ENCODE results near the gene TMEM145. TPM values are rescaled to one million over a fixed set of nuclear protein-coding genes. Genes with fewer than 3 reads are reported as not detected.
A peak's percentile ranks its signal among the peaks of the same experiment; 100 is the strongest.

TMEM145 gene
- polyA plus RNA-seq, 1 donor from 2014 or later, result 30.9 TPM

- H3K4me3 ChIP-seq (ENCODE audit: low read length), result peak overlapping the region; percentile 80
- no peak for TF ChIP-seq EZH2 (IDR thresholded peaks at IDR 0.05; ENCODE audit: borderline replicate concordance, insufficient read depth, low read length, poor library complexity, severe bottlenecking)
- TF ChIP-seq SMC3 (conservative IDR thresholded peaks at IDR 0.05; ENCODE audit: poor library complexity), result no peak
- TF ChIP-seq RAD21 (conservative IDR thresholded peaks at IDR 0.05), result no peak
- no peak for TF ChIP-seq CTCF (IDR thresholded peaks at IDR 0.05; ENCODE audit: poor library complexity, severe bottlenecking)
- TF ChIP-seq POLR2AphosphoS5 (IDR thresholded peaks at IDR 0.05), result no peak
- TF ChIP-seq MXI1 (conservative IDR thresholded peaks at IDR 0.05; ENCODE audit: poor library complexity, severe bottlenecking), result no peak
- TF ChIP-seq EP300 (conservative IDR thresholded peaks at IDR 0.05; ENCODE audit: poor library complexity, severe bottlenecking), result no peak
- no peak for TF ChIP-seq TAF1 (IDR thresholded peaks at IDR 0.05; ENCODE audit: low read depth)
- no peak overlapping the region for H2AFZ ChIP-seq (ENCODE audit: low read depth, low read length)
Measured at GRCh38 chr19:42312370-42312769, 739 bp upstream of the TMEM145 start.

GRCh38 chr19:42313840-42314755, 989 bp downstream of the TMEM145 start:
- H3K4me3 ChIP-seq (ENCODE audit: low read length), result peak overlapping the region; percentile 80
- H4K20me1 ChIP-seq (ENCODE audit: insufficient read depth), result no peaks in the 10 kb centered on the region
- no peaks in the 10 kb centered on the region for H3K79me2 ChIP-seq (replicated peaks; ENCODE audit: insufficient read depth, low read length)
- peak overlapping the region; percentile 62 for H2AFZ ChIP-seq (ENCODE audit: low read depth, low read length)
- H3K9ac ChIP-seq (ENCODE audit: low read length), result peak overlapping the region; percentile 77
- no peaks in the 10 kb centered on the region for H3K9me3 ChIP-seq (ENCODE audit: low read length)
- H3K27me3 ChIP-seq (ENCODE audit: insufficient read depth, low read depth, low read length), result no peaks in the 10 kb centered on the region
- peak overlapping the region; percentile 50 for H3K4me2 ChIP-seq (ENCODE audit: low read length)
- no peaks in the 10 kb centered on the region for H3K36me3 ChIP-seq (ENCODE audit: insufficient read depth, low read length)
- H3K9me2 ChIP-seq (ENCODE audit: insufficient read depth, low read length), result no peaks in the 10 kb centered on the region
- peak overlapping the region; percentile 20 for H3K27ac ChIP-seq (ENCODE audit: low read length)
- H3F3A ChIP-seq (ENCODE audit: insufficient read depth, low read length, poor library complexity, severe bottlenecking), result no peaks in the 10 kb centered on the region
- no peak for TF ChIP-seq RAD21 (conservative IDR thresholded peaks at IDR 0.05)

More at GRCh38 chr19:42312370-42312769, 739 bp upstream of the TMEM145 start:
- no peaks in the 10 kb centered on the region for H4K20me1 ChIP-seq (ENCODE audit: insufficient read depth)
- H3K9ac ChIP-seq (ENCODE audit: low read length), result no peak overlapping the region
- H3K9me3 ChIP-seq (ENCODE audit: low read length), result no peaks in the 10 kb centered on the region
- no peak overlapping the region for H3K27ac ChIP-seq (ENCODE audit: low read length)
- no peaks in the 10 kb centered on the region for H3K9me2 ChIP-seq (ENCODE audit: insufficient read depth, low read length)
- H3F3A ChIP-seq (ENCODE audit: insufficient read depth, low read length, poor library complexity, severe bottlenecking), result no peaks in the 10 kb centered on the region
- no peaks in the 10 kb centered on the region for H3K36me3 ChIP-seq (ENCODE audit: insufficient read depth, low read length)
- no peaks in the 10 kb centered on the region for H3K27me3 ChIP-seq (ENCODE audit: insufficient read depth, low read depth, low read length)
- no peaks in the 10 kb centered on the region for H3K79me2 ChIP-seq (replicated peaks; ENCODE audit: insufficient read depth, low read length)
- no peak overlapping the region for H3K4me2 ChIP-seq (ENCODE audit: low read length)

- Histone ChIP-seq H2AFZ (ENCODE audit: low read depth, low read length) (no peak overlapping the region), H3K4me2 (ENCODE audit: low read length) (no peak overlapping the region), H3K36me3 (ENCODE audit: insufficient read depth, low read length) (no peaks in the 10 kb centered on the region), H3K9me2 (ENCODE audit: insufficient read depth, low read length) (no peaks in the 10 kb centered on the region), H3K79me2 (replicated peaks; ENCODE audit: insufficient read depth, low read length) (no peaks in the 10 kb centered on the region), H3K4me3 (ENCODE audit: low read length) (no peak overlapping the region), H3K27me3 (ENCODE audit: insufficient read depth, low read depth, low read length) (no peaks in the 10 kb centered on the region), H4K20me1 (ENCODE audit: insufficient read depth) (no peaks in the 10 kb centered on the region), H3K27ac (ENCODE audit: low read length) (no peak overlapping the region), H3K9me3 (ENCODE audit: low read length) (no peaks in the 10 kb centered on the region), H3K9ac (ENCODE audit: low read length) (no peak overlapping the region), H3F3A (ENCODE audit: insufficient read depth, low read length, poor library complexity, severe bottlenecking) (no peaks in the 10 kb centered on the region)
- TF ChIP-seq RAD21 (conservative IDR thresholded peaks at IDR 0.05) (no peak), SMC3 (conservative IDR thresholded peaks at IDR 0.05; ENCODE audit: poor library complexity) (no peak), POLR2AphosphoS5 (IDR thresholded peaks at IDR 0.05) (no peak), REST (IDR thresholded peaks at IDR 0.05; ENCODE audit: borderline replicate concordance) (no peak), TAF1 (IDR thresholded peaks at IDR 0.05; ENCODE audit: low read depth) (no peak), MXI1 (conservative IDR thresholded peaks at IDR 0.05; ENCODE audit: poor library complexity, severe bottlenecking) (no peak), CTCF (IDR thresholded peaks at IDR 0.05; ENCODE audit: poor library complexity, severe bottlenecking) (no peak), EZH2 (IDR thresholded peaks at IDR 0.05; ENCODE audit: borderline replicate concordance, insufficient read depth, low read length, poor library complexity, severe bottlenecking) (no peak), EP300 (conservative IDR thresholded peaks at IDR 0.05; ENCODE audit: poor library complexity, severe bottlenecking) (no peak)
Measured at GRCh38 chr19:42315024-42315423, 1.9 kb downstream of the TMEM145 start.
